DMS 273 (cell line): ENCODE data around the gene MAN1C1.

Experiments used
- DNase-seq: peaks from one replicate; lab custom pipeline; 2025; ENCODE audit not compliant: unreplicated experiment; lab: John Stamatoyannopoulos, UW

Gene MAN1C1

DNA sequence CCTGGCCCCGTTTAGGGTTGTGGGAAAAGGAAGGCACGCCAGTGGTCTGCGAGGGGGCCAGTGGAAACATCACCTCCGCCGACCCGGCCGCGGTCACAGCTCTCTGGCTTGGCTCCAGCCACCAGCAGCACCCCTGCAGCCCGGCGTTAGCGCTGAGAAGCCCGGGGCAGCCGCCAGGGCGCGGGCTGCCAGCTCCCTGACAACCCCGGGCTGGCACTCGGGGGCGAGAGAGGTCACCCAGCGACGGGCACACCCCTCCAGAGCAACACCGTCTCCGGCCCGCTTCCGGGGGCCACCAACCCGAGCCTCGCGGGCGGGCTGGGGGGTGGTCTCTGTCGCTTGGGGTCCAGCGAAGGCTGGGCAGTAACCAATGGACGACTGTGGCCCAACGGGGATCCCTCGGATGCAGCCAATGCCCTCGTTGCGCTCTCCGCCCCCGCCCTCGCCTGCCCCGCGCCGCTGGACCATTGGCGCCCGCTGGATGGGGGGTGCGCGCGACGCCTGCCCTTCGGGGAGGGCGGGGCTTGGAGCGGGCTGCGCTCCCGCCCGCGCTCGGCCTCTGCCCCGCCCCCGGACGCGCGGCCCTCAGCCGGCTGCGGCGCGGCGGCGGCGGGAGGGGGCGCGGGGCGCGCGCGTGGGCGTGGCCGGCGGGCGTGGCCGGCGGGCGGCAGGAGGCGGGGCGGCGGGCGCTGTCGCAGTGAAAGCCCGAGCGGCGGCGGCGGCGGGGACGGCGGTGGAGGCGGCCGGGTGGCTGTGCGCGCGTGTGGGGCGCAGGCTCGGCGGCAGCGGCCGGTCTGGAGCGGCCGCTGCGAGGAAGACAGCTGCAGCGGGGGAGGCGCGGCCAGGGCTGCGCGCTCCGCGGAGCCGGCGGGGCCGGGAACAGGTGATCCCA, at the start of gene MAN1C1:
TSS of gene MAN1C1 (plus strand) at position 697 of the 892 bp plus-strand sequence. CDS start 1,007 bp downstream, outside the sequence.
- peak; percentile 96 for DNase-seq

DNA sequence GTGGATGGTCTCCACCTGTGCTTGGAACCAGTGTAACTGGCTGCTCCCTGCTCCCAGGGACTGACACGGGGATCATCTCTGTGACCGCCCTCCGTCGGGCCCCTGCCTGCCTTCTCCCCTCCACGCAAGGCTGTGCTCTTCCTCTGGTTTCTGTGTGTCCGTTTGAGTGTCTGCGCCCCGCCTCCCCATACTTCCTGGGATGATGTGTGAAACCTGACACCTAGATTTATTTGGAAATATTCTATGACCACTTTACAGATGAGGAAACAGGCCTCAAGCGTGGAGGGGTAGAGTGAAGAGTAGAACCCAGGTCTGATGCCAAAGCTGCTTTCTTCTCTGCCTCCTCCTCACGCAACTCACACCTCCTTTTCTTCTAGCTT, 48.9 kb upstream of the MAN1C1 start:
- peak; percentile 74 for DNase-seq

DNA sequence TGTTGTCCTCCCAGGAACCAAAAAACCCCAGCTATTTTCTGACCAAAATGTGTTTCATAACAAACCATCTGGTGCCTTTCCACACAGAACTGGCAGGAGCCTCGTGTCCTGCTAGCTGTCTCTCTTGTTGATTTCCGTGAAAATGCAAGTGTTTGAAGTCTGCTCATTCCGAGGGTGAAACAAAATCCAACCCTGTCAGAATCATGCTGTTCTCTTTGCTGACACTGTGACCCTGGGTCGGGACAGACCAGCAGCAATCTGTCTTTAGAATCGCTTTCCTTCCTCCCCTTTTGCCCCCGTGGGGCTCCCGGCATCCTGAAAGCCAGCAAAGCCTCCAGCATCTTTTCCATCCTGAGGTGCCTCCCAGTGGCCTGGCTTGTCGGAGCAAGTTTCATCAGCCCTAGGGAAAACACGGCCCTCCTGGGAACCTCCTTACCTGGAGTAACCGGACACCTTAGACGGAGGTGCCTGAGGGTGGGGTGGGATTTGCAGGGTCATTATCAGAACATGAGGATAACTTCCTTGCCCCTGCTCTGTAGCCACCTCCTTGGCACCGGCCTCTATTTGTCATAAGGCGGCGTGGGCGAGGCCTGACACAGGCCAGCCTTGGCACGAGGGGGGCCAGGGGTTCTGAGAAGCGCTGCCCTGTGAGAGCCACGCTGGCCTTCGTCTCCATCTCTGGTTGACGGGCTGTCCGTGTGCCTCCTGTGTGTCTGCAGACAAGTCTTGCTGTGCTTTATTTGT, 48.3 kb upstream of the MAN1C1 start:
- peak; percentile 92 for DNase-seq

DNA sequence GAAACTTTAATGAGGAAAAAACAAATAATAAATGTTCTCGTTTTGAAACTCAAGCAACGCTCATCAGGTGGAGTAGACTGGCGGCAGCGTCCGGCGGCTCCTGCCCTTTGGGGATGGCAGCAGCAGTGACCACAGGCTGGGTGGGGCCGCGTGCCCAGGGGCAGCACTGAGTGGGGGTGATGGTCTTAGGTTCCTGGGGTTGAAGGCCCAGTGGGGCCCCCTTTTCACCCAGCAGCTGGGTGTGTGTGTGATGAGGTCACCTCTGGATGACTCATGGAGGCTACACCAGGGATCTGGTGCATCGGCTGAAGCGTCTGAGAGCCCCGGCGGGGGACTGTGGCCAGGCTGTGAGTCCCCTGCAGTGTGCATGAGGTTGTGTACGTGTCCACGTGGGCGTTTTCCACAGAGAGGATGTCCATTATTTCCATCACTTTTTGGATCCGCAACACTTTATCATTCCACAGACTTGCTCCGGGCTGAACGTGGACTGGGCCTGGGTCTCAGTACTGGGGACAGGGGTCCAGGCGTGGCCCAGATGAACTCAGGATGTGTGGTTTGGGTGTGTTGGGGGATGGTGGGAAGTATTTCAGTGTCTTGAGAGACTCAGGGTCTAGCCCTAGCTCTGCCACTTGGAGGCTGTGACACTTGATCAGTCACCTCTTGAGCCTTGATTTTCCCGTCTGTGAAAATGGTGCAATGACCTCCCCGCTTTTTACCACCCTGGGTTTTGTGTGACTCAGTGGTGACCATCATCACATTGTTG, 47.6 kb upstream of the MAN1C1 start:
- DNase-seq: peak; percentile 91

DNA sequence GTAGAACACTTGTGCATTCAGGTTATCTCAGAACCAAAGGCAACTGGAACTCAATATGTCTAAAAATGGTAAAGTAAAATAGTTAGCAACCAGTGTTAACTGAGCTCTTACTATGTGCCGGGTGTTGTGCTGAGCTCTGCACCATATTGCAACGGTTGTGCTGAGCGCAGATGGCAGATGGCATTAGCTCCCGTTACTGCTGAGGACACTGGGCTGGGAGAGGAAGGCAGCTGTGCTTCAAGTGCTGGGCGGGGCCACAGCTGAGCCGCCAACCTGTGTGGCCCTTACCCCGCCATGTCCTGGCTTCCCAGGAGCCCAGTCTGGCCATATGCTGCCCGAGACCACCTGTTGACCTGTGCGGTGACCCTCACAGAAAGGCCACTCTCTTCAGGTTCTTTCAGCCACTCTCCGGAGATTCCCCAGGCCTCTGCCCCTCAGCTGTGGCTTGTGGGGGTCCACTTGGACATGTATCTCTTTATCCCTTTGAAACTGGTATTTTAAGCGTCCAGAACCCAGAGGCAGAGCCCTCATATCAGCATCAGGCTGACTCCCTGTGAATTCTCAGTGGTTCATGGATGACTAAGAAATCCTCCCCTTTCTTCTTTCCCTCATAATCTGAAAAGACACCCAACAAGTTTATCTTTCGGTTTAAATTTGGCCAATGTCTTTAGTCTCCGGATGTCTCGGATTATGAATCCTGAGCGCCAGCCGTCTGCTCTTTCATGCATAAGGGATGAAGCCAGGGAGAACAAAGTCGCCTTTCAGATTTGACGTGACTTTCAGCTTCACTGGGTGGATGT, 46.8 kb upstream of the MAN1C1 start:
- peak; percentile 98 for DNase-seq

DNA sequence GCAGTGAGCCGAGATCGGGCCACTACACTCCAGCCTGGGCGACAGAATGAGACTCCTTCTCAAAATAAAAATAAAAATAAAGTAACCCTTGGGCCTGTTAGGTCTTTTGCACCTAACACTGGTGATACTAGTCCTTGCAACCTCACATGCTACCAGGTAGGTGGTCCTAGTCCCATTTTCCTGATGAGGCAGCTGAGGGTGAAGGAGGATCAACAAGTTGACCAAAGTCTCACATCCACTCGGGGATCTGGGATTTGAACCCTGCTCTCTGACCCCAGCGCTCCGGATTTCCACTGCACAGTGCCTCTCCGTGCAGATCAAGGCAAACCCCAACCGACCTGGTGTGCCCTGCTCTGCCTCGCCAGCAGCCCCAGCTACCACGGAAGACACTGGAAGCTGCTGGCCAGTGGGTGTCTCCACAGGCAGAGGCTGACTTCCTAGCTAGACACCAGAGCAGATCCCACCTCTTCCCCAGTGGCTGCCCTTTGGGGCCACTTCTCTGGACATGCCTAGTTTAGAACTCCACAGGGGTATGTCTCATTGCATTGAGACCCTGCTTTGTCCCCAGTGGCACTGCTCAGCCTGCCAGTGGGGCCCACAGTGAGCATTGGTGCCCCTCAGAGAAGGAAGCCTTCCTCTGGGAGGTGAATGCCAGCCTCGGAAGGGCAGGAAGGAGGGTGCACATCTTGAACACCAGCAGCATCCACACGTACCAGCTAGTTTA, 45.6 kb upstream of the MAN1C1 start:
- no peak for DNase-seq

DNA sequence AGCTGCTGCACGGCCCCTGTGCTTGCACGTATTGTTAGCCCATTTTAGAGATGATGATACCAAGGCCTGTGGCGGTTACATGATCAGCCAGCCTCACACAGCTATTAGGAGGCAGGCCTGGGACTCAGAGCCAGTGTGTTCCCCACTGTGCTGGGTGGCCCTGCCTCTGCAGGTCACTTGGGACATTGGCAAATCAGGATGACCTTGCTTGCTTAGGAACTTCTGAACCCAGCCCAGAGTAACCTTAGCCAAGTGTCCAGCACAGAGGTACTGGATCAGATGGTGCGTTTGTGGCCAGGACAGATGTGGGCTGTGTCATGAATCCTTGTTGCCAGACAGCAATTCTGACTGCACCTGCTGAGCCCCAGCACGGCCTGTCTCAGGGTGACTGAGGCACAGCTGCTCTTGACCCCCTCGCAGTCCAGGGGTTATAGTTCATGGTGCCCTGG, 45.0 kb upstream of the MAN1C1 start:
- no peak for DNase-seq

DNA sequence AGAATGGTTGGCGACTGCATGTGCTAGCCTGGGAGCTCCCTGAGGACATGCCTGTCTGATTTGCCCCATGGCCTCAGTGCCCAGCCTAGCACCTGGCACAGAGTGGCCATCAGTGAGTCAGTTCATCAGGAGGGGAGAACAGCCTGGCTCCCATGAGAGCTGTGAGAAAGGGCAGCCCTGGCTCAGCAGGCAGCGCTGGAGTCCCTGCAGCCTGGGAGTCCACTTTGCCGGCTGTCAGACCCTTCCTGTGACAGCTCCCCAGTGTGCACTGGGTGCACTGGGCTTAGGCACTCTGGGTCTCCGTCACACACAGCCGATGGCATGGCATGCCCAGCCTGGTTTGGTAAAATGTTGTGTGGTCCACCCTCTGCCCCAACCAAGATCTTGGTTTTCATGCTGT, 44.5 kb upstream of the MAN1C1 start:
- no peak for DNase-seq

DNA sequence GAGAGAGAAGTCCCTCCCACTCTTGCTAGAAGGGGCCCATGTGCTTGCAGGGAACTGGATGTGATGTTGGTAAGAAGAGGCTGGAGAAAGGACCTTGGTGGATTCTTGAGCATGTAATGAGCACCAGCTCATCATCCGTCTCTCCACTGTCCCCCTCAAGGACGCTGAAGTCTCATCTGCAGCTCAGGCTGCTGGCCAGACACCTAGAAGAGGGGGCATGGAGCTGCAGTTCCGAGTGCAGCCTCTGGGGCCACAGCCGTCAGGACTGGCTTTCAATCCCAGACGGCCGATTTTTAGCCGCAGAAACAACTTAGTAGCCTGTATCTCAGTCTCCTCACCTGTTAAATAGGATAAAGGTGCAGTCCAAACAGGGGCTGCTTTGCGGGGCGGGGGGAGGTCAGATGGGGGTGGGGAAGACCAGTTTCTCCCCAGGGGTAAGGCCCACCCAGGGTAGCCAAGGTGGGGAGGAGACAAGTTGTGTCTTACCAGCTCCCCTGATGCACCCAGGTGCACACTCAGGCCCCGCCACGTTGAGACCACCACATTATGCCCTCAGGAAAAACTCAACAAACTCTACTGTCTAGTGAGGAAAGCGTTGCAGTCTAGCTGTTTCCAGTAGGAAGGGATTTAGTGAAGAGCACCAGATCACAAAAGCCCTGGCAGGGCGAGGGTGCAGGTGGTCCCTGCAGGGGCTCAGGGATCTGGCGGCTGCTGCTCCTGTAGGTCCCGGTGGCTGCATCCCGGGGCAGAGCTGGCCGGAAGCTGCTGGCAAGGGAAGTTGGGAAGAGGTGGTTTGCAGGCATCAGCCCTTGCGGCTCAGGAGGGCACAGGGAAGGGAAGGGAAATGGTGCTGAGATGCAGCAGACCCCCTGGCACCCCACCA, 43.6 kb upstream of the MAN1C1 start:
- DNase-seq: peak; percentile 83

DNA sequence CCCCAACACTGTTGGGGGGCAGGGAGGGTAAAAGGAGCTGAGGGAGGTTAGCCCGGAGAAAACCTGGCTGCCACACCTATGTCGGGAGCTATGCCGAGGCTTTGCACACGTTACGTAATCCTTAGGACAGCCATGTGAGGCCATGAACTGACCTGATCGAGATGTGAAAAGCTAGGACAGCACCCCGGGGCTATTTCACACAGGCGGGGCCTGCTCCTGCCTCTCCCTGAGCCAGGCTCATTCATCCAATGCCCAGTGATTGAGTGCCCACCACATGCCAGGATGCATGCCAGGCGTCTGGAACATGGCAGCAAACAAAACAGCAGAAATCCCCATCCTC, 43.0 kb upstream of the MAN1C1 start:
- DNase-seq: no peak

DNA sequence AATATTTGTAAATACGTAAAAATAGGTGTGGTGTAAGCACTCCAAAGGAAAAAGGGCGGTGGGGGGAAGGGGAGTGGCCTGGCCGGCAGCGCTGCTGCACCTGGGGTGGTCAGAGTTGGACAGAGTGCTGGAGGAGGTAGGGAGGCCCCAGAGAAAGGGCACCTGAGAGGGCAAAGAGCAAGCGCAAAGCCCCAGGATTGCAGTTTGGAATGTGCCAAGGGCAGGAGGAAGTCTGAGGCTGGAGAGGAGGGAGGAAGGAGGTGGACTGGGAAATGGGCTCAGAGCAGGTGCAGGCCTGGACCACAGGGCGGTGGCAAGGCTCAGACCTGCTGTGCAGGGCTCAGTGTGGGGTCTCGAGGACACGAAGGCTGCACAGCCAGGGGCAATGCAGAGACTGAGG, 42.6 kb upstream of the MAN1C1 start:
- no peak for DNase-seq

DNA sequence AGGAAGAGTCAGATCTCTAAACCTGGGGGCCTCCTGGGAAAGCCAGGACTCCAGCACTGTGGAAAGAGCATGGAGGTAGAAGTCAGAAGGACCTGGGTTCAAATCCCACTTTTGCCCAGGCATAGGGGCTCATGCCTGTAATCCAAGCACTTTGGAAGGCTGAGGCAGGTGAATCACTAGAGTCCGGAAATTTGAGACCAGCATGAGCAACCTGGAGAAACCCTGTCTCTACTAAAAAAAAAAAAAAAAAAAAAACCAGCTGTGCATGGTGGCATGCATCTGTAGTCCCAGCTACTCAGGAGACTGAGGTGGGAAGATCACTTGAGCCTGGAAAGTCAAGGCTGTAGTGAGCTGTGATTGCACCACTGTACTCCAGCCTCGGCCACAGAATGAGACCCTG, 41.4 kb upstream of the MAN1C1 start:
- DNase-seq: no peak

DNA sequence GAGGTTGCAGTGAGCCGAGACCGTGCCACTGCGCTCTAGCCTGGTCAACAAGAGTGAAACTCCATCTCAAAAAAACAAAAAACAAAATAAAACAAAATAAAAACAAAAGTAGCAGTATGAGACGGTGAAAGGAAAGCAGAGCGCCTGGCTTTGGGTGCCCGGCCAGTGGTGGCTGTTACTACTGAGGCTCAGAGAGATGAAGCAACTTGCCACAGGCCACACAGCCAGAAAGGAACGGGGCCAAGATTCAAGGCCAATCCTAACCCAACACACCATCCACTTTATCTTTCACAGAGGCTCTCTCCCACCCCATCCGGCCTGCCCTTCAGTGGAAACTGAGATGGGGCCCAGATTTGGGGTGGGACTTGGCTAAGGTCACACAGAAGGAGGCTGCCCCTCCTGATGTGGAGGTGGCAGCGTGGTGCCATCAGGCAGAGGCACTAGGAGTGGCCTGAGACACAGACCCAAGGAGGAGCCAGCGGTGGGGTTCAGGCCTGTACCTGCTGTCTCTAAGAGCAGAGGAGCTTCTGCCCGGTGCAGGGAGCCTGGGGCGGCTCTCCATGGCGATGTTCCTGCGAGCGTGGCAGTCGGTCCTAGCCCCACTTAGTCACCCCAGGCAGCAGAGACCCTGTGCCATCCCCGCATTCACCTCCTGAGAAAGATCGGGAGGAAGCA, 40.0 kb upstream of the MAN1C1 start:
- no peak for DNase-seq

DNA sequence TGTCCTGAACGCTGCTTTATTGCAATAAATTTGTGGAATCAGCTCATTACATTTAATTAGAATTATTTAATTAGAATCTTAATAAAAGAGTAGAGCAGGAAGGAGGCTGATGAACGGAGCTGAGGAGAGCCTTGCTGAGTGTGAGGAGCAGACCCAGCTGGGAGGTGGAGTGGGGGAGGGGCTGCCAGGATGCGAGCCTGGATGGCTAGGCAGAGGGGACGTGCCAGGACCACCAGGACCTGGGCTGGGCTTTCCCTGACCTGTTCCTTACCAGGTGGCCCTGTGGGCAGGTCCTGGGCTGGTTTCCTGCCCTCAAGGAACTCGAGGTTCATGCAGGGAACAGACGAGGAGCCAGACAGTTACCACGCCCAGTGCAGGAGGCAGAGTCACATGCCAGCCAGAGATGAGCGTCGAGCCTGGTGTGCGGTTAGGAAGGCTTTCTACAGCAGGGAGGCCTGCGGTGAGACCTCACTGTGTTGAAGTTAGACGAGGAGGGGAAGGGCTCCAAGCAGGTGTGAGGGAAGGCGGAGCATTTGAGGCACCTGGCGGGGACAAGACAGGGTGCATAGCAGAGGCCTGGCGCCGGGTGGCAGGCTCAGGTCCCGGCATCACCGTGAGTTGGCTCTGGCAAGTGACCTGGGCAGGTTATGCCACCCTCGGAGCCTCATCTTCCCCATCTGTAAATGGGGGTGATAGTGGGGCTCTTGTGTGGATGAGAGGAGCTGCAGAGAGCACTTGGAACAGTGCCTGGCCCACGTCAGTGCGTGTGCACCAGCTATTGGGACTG, 39.3 kb upstream of the MAN1C1 start:
- no peak for DNase-seq

DNA sequence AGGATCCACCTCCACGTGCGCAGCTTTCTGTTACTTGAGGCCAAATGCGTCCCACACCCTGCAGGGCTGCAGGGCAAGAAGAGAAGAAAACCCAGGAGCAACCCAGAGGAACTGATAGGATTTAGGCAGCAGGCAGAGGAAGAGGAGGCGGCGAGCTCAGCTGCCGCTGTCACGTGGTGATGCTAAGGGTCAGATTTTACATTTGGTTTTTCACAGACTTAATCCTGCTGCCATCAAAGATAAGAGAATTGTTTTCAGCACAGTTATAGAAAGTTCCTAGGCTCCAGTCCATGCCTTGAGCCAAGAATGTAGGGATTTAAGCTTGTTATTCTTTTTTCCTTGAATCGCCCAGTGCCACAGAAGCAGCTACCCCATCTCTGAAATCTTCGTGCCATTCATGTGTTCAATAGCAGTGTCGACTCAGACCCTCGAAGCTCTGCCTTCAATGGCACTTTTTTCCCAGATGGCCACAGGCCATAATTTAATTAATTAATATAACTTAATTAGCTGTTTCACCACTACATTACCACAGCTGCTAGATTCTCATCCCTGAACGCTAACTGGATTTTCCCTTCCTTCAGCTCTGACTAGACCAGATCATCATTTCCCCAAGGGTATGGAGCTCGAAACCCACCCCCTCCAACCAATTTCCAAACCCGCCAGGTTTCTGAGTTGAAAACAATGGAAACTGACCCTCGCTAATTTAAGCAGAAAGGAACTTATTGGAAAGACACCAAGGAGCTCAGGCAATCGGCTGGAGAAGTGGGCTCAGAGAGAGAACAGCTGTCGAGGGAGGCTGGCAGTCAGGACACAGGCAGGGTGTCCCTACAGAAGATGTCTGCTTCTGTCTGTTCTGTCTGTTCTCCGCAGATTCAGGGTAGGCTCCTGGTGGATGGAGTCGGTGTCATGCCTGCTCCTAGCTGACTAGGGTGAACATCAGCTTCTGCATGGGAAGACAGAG, 37.0 kb upstream of the MAN1C1 start:
- DNase-seq: peak; percentile 51

DNA sequence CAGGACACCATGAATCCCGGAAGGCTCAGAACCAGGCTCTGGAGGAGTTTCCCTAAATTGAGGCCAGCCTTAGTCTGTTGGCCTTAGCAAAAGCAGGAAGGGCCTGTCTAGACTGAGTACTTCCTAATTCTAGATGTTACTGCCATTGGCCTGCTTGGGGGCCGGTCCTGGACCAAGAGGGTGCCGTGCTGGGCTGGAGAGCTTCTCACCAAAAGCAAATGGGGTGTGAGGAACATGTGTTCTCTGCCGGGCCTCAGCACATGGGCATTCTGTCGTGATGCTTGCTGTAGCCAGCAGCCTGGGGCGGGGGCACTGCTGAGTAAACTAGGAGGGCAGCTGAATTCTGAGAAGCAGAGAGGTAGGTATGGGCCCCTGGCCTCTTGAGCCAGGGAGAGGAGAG, 35.7 kb upstream of the MAN1C1 start:
- DNase-seq: peak; percentile 62

DNA sequence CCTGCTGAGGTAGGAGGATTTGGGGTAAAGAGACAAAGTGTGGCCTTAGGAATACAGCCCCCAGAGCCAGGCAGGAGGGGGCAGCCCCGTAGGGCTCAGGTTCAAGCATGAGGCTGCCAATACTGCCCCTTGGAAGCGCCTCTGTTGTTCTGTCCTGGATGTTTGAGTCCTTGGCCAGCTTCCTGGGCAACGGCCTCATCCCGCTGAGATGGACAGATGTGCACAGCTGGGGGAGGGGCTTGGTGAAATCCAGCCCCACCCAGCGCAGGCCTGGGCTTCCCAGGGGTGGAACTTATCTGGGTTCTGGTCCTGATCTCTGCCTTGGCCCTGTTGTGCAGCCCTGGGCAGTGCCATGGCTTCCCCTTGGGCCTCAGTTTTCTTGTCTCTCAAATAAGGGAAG, 34.8 kb upstream of the MAN1C1 start:
- DNase-seq: peak; percentile 45
